K562 (cell line): ENCODE measurements around the gene RHEX. TPM values are rescaled to one million over a fixed set of nuclear protein-coding genes. Genes with fewer than 3 reads are reported as not detected.

Source experiments
- ATAC-seq: fragments of 200-7000 bp; cut with Tn5 transposase; 3 replicates; pipeline ENCODE4 v1.9.1; 2020; ENCODE audit warnings: moderate library complexity
- BruUV-seq: library from RNA; stranded (reverse); fragments of 400-500 nt; replicated peaks from 2 replicates; lab custom pipeline; 2021; lab: Mats Ljungman, UMichigan
- CTCF ChIA-PET: fragments of 300-600 bp; formaldehyde crosslinking; extraction: SDS; loops from one replicate; lab custom pipeline; 2021; ENCODE audit warnings: low intra/inter-chr PET ratio; lab: Yijun Ruan, JAX
- POLR2A ChIA-PET: fragments of 300-600, 350-650 bp; sonication (Branson Sonifier 250); formaldehyde crosslinking; extraction: SDS; loops from one replicate; lab custom pipeline; 2021; ENCODE audit warnings: antibody characterized with exemption, inconsistent platforms; lab: Yijun Ruan, JAX
- DNase-seq, 4 experiments: peaks; one replicate each; pipeline versions ENCODE4 v3.0.0 to v3.0.0-alpha.2; 2011 to 2018; ENCODE audit warnings: low spot score in 3 of 4, mixed read lengths in 3 of 4; ENCODE audit errors: extremely low read depth in 1 of 4
- FAIRE-seq: peaks from 2 replicates; lab custom pipeline; 2011; peaks lifted over from hg19 to GRCh38; lab: Jason Lieb, UNC
- H2AFZ ChIP-seq: 2 replicates; pipeline ENCODE4 v1.6.0; 2011; ENCODE audit warnings: low read depth, low read length, control low read depth, inconsistent platforms
- H3K27ac ChIP-seq: fragments of 200-600 bp; 3 replicates; pipeline ENCODE4 v1.8.0; 2011; ENCODE audit warnings: low read depth, mild to moderate bottlenecking, control low read depth, inconsistent platforms, low read length, moderate library complexity, mixed read lengths; ENCODE audit errors: extremely low read depth
- H3K27me3 ChIP-seq, 2 experiments: fragments of 300-600 bp in 1 of 2; 2 replicates in 1 of 2; 3 replicates in 1 of 2; pipeline versions ENCODE4 v1.6.0 to v1.8.0; 2011; ENCODE audit warnings: inconsistent platforms in 2 of 2, low read length in 2 of 2, mild to moderate bottlenecking in 1 of 2, mixed read lengths in 1 of 2, moderate library complexity in 1 of 2; ENCODE audit not compliant: control insufficient read depth in 2 of 2, insufficient read depth in 2 of 2
- H3K36me3 ChIP-seq: fragments of 300-600 bp; 3 replicates; pipeline ENCODE4 v1.8.0; 2011; ENCODE audit warnings: mild to moderate bottlenecking, low read length, inconsistent platforms; ENCODE audit not compliant: control insufficient read depth, insufficient read depth
- H3K4me1 ChIP-seq, 2 experiments: fragments of 200-600 bp in 1 of 2; replicated peaks in 1 of 2; 2 replicates in 1 of 2; 3 replicates in 1 of 2; pipeline versions ENCODE4 v1.5.1 to v1.8.0; 2011; ENCODE audit warnings: inconsistent platforms in 2 of 2, low read length in 2 of 2, mild to moderate bottlenecking in 1 of 2, mixed read lengths in 1 of 2, moderate library complexity in 1 of 2; ENCODE audit not compliant: control insufficient read depth in 2 of 2, insufficient read depth in 2 of 2
- H3K4me2 ChIP-seq: 2 replicates; pipeline ENCODE4 v1.6.1; 2011; ENCODE audit warnings: low read length, control low read depth, inconsistent platforms, mixed read lengths; ENCODE audit not compliant: insufficient read depth
- H3K4me3 ChIP-seq: fragments of 200-600 bp; sonication (generic), shearing (Covaris generic); 2 replicates; pipeline ENCODE4 v1.5.1; 2016; ENCODE audit warnings: control low read depth, inconsistent platforms
- H3K79me2 ChIP-seq: fragments of 200-600 bp; 3 replicates; pipeline ENCODE4 v1.8.0; 2011; ENCODE audit warnings: low read length, inconsistent platforms; ENCODE audit not compliant: control insufficient read depth, insufficient read depth
- H3K9ac ChIP-seq, 2 experiments: 2 replicates each; pipeline versions ENCODE4 v1.6.0 to v1.6.1; 2011; ENCODE audit warnings: low read depth in 2 of 2, low read length in 2 of 2, control low read depth in 1 of 2, inconsistent platforms in 1 of 2, mild to moderate bottlenecking in 1 of 2, mixed read lengths in 1 of 2; ENCODE audit not compliant: insufficient read depth in 1 of 2
- H3K9me1 ChIP-seq: one replicate; pipeline ENCODE4 v1.6.0; 2011; ENCODE audit warnings: inconsistent platforms, mild to moderate bottlenecking, low read length, moderate library complexity; ENCODE audit not compliant: control insufficient read depth, insufficient read depth
- H3K9me3 ChIP-seq: replicated peaks from 2 replicates; pipeline ENCODE4 v1.5.1; 2011; ENCODE audit warnings: low read depth, low read length, inconsistent platforms; ENCODE audit not compliant: control insufficient read depth, insufficient read depth
- H4K20me1 ChIP-seq: replicated peaks from 2 replicates; pipeline ENCODE4 v1.6.1; 2011; ENCODE audit warnings: low read length, inconsistent platforms, mixed read lengths; ENCODE audit not compliant: control insufficient read depth, insufficient read depth
- CBX1 ChIP-seq: sonication (generic); IDR thresholded peaks from 2 replicates; pipeline ENCODE4 v1.6.1; 2016; ENCODE audit warnings: antibody characterized with exemption, low read depth, mild to moderate bottlenecking
- CHD4 ChIP-seq: fragments of 200-600 bp; sonication (generic); IDR thresholded peaks from 3 replicates; pipeline ENCODE4 v1.6.1; 2012; ENCODE audit warnings: low read depth, mild to moderate bottlenecking, mixed read lengths, low read length, inconsistent platforms; ENCODE audit not compliant: insufficient read depth, insufficient replicate concordance, poor library complexity, severe bottlenecking
- HES1 ChIP-seq: fragments of 450-650 bp; IDR thresholded peaks from 2 replicates; pipeline ENCODE4 v1.6.1; 2016; ENCODE audit warnings: low read depth, mild to moderate bottlenecking, moderate library complexity
- KDM5B ChIP-seq: fragments of 200-600 bp; sonication (generic); IDR thresholded peaks from 2 replicates; pipeline ENCODE4 v1.6.1; 2012; ENCODE audit warnings: low read depth, mild to moderate bottlenecking, moderate library complexity, low read length, control low read depth, inconsistent platforms; ENCODE audit not compliant: insufficient replicate concordance
- LEF1 ChIP-seq: fragments of 450-650 bp; IDR thresholded peaks from 2 replicates; pipeline ENCODE4 v1.6.1; 2016; ENCODE audit warnings: mild to moderate bottlenecking
- MBD1 ChIP-seq: fragments of 250-450 bp; sonication (Bioruptor Pico); IDR thresholded peaks from 2 replicates; pipeline ENCODE4 v1.8.0; 2022; ENCODE audit warnings: inconsistent platforms
- MEF2A ChIP-seq: IDR thresholded peaks from 2 replicates; pipeline ENCODE4 v1.6.1; 2011; ENCODE audit warnings: low read depth, mild to moderate bottlenecking, low read length, moderate library complexity; ENCODE audit not compliant: control insufficient read depth
- MTA3 ChIP-seq: fragments of 450-650 bp; formaldehyde crosslinking; IDR thresholded peaks from 2 replicates; pipeline ENCODE4 v1.6.1; 2017; ENCODE audit warnings: mild to moderate bottlenecking, borderline replicate concordance
- NFYB ChIP-seq: IDR thresholded peaks from 2 replicates; pipeline ENCODE4 v1.6.1; 2011; ENCODE audit warnings: mild to moderate bottlenecking, moderate library complexity; ENCODE audit not compliant: insufficient read length; ENCODE audit errors: extremely low read depth
- ZBTB9 ChIP-seq: fragments of 450-650 bp; formaldehyde crosslinking; IDR thresholded peaks from 2 replicates; pipeline ENCODE4 v1.4.0; 2020; ENCODE audit warnings: mild to moderate bottlenecking, moderate library complexity
- ZNF140 ChIP-seq: fragments of 250-450 bp; sonication (Bioruptor Pico); IDR thresholded peaks from 2 replicates; pipeline ENCODE4 v1.8.0; 2021; ENCODE audit warnings: moderate library complexity, mild to moderate bottlenecking, inconsistent platforms
- ZNF592 ChIP-seq: fragments of 450-650 bp; IDR thresholded peaks from 2 replicates; pipeline ENCODE4 v1.6.1; 2017; ENCODE audit warnings: antibody characterized with exemption, mild to moderate bottlenecking
- ZNF75A ChIP-seq: fragments of 450-650 bp; formaldehyde crosslinking; IDR thresholded peaks from 2 replicates; pipeline ENCODE4 v1.4.0; 2020; ENCODE audit warnings: mild to moderate bottlenecking
- WGBS: fragments of 100-300 bp; shearing (Covaris generic); methylation state at CpG from one replicate; pipeline ENCODE4 v1.1.6; 2016; ENCODE audit warnings: low coverage, mixed read lengths; ENCODE audit not compliant: insufficient coverage; ENCODE audit errors: missing lambda C conversion rate; 5-methylcytosine and 5-hydroxymethylcytosine counted together
- in situ Hi-C: fragments of 300-500 bp; cut with MboI; formaldehyde crosslinking; loops from 4 replicates; pipeline ENCODE4 v1.15.0; 2018; ENCODE audit warnings: inconsistent platforms, mixed read lengths
- intact Hi-C: fragments of 100-400 bp; cut with micrococcal nuclease; formaldehyde crosslinking; loops from 2 replicates; pipeline ENCODE4 v1.14.2; 2022
- polyA plus RNA-seq, 8 experiments: library from polyadenylated mRNA; depleted of rRNA in 4 of 8; stranded (reverse) in 5 of 8; unstranded in 3 of 8; fragments of >200 nt; fragmentation: Nextera tagmentation in 2 of 8; fragmentation: Illumina TruSeq in 1 of 8; extraction: Ambion mirVana in 2 of 8; extraction: Trizol in 1 of 8; gene quantifications; 2 replicates each; pipeline versions ENCODE4 v1.2.1 to v1.2.3, GENCODE V29; 2011 to 2014; ENCODE audit warnings: inconsistent platforms in 1 of 8, missing spikeins in 1 of 8
- total RNA-seq, 7 experiments: library from RNA; depleted of rRNA in 6 of 7; stranded (reverse); fragments of >200 nt in 6 of 7; fragmentation: Illumina TruSeq in 2 of 7; extraction: Trizol in 2 of 7; gene quantifications; 2 replicates each; pipeline versions ENCODE4 v1.2.1 to v1.2.3, GENCODE V29; 2011 to 2021; ENCODE audit warnings: low replicate concordance in 1 of 7

The RHEX gene
- total and polyA plus RNA-seq, 9 of the 15 experiments (the other 6 are each of a cell fraction or from before 2014, with no cell fraction given) = not detected

- Histone ChIP-seq H3K4me3 (no peak overlapping the region), H3K9me1 (no peaks in the 10 kb centered on the region), H4K20me1 (0 out of 2 replicates have a peak, but pooled peaks cover 5% of the 10 kb centered on the region), H3K27me3 (peaks cover 8 to 30% of the 10 kb centered on the region in 2 experiments; a peak in 4 of 5 replicates), H2AFZ (no peak overlapping the region), H3K9ac (no peak overlapping the region), H3K27ac (no peak overlapping the region), H3K36me3 (no peaks in the 10 kb centered on the region), H3K9me3 (no peaks in the 10 kb centered on the region), H3K4me2 (no peak overlapping the region), H3K79me2 (no peaks in the 10 kb centered on the region), H3K4me1 (peaks cover 4 to 7% of the 10 kb centered on the region in 2 experiments; a peak in 2 of 5 replicates)
- no peak for ATAC-seq
- FAIRE-seq = no peak
- POLR2A ChIA-PET = interaction anchor here (0.7 to 1.8 kb wide), 2 partner anchors 8 to 362 kb away, joined by 3 to 10 read pairs; no protein-coding TSS in a partner anchor
- no peak for DNase-seq
- in situ Hi-C loops = loop anchor here (10.0 kb wide), 1 partner anchor 182 kb away; no protein-coding TSS in a partner anchor
- 2% methylated on average over 7 of the region's 7 CpGs for WGBS
- CTCF ChIA-PET = interaction anchor here (0.6 to 4.1 kb wide), 7 partner anchors 8 to 316 kb away, joined by 3 to 39 read pairs (median 6); no protein-coding TSS in a partner anchor
- no TSS peak for BruUV-seq
- intact Hi-C loops = loop anchor here (10.0 kb wide), 1 partner anchor 432 kb away; no protein-coding TSS in a partner anchor
- TF ChIP-seq NFYB (no peak), ZNF140 (CRISPR knock-in tag) (no peak), ZNF592 (no peak), CBX1 (no peak), ZNF75A (CRISPR knock-in tag) (no peak), CHD4 (no peak), LEF1 (no peak), KDM5B (no peak), MEF2A (no peak), ZBTB9 (CRISPR knock-in tag) (no peak), HES1 (no peak), MBD1 (no peak), MTA3 (no peak)
These were observed 54.2 kb downstream of the RHEX start for GRCh38 chr1:206107168-206107544.
